OCI-LY7 (cell line): ENCODE measurements around the gene SLC66A1. TPM values are rescaled to one million over a fixed set of nuclear protein-coding genes. Genes with fewer than 3 reads are reported as not detected.

Experiments used
- BruUV-seq: library from RNA; stranded (reverse); fragments of 400-500 nt; replicated peaks from 2 replicates; lab custom pipeline; 2021; lab: Mats Ljungman, UMichigan
- CTCF ChIA-PET: fragments of 300-600 bp; sonication (Branson Sonifier 250); formaldehyde crosslinking; loops from one replicate; lab custom pipeline; 2022; ENCODE audit warnings: antibody characterized with exemption; ENCODE audit not compliant: unreplicated experiment; lab: Charles Lee
- POLR2A ChIA-PET: fragments of 300-600 bp; sonication (Branson Sonifier 250); formaldehyde crosslinking; loops from one replicate; lab custom pipeline; 2022; ENCODE audit warnings: antibody characterized with exemption; lab: Charles Lee
- DNase-seq: peaks from one replicate; pipeline ENCODE4 v3.0.0-alpha.2; 2015; ENCODE audit warnings: low spot score
- H2AFZ ChIP-seq: fragments of 200-600 bp; sonication (generic), shearing (Covaris generic); 2 replicates; pipeline ENCODE4 v1.6.1; 2014; ENCODE audit warnings: mild to moderate bottlenecking, antibody characterized with exemption, low read length, moderate library complexity
- H3K27ac ChIP-seq: fragments of 200-600 bp; sonication (generic); 2 replicates; pipeline ENCODE4 v1.5.1; 2014; ENCODE audit warnings: mixed run types, low read depth, mild to moderate bottlenecking, moderate library complexity, low read length, inconsistent platforms; ENCODE audit not compliant: poor library complexity, severe bottlenecking
- H3K36me3 ChIP-seq: fragments of 200-600 bp; sonication (generic); 2 replicates; pipeline ENCODE4 v1.6.1; 2014; ENCODE audit warnings: mild to moderate bottlenecking, antibody characterized with exemption, low read length, moderate library complexity, mixed read lengths; ENCODE audit not compliant: insufficient read depth
- H3K4me1 ChIP-seq: fragments of 200-600 bp; sonication (generic); 2 replicates; pipeline ENCODE4 v1.5.1; 2014; ENCODE audit warnings: mild to moderate bottlenecking, low read length; ENCODE audit not compliant: insufficient read depth, poor library complexity, severe bottlenecking
- H3K4me2 ChIP-seq: fragments of 200-600 bp; sonication (generic); 2 replicates; pipeline ENCODE4 v1.6.1; 2014; ENCODE audit warnings: mild to moderate bottlenecking, low read length
- H3K4me3 ChIP-seq: fragments of 200-600 bp; sonication (generic); 2 replicates; pipeline ENCODE4 v1.5.1; 2014; ENCODE audit warnings: mild to moderate bottlenecking, low read depth, low read length; ENCODE audit not compliant: poor library complexity, severe bottlenecking
- H3K79me2 ChIP-seq: fragments of 200-600 bp; sonication (generic); 2 replicates; pipeline ENCODE4 v1.6.1; 2016; ENCODE audit warnings: low read depth, mild to moderate bottlenecking, low read length, moderate library complexity, mixed read lengths; ENCODE audit not compliant: insufficient read depth
- H3K9me2 ChIP-seq: fragments of 200-600 bp; sonication (generic); 2 replicates; pipeline ENCODE4 v1.6.1; 2016; ENCODE audit warnings: mild to moderate bottlenecking, low read length, mixed read lengths; ENCODE audit not compliant: insufficient read depth
- H3K9me3 ChIP-seq: fragments of 200-600 bp; sonication (generic); 2 replicates; pipeline ENCODE4 v1.6.1; 2014; ENCODE audit warnings: mild to moderate bottlenecking, mixed run types, low read length, mixed read lengths
- H4K20me1 ChIP-seq: fragments of 200-600 bp; sonication (generic); 2 replicates; pipeline ENCODE4 v1.6.1; 2014; ENCODE audit warnings: mild to moderate bottlenecking, antibody characterized with exemption, low read length, moderate library complexity, mixed read lengths; ENCODE audit not compliant: insufficient read depth
- EZH2phosphoT487 ChIP-seq: fragments of 200-600 bp; sonication (generic); IDR thresholded peaks from 2 replicates; pipeline ENCODE4 v1.6.1; 2018; ENCODE audit warnings: low read depth, borderline replicate concordance, mild to moderate bottlenecking, mixed run types, antibody characterized with exemption, low read length, moderate library complexity, mixed read lengths
- intact Hi-C: fragments of 100-400 bp; cut with micrococcal nuclease; formaldehyde crosslinking; loops from one replicate; pipeline ENCODE4 v1.10.0; 2022; ENCODE audit not compliant: unreplicated experiment
- total RNA-seq, 2 experiments: library from RNA; depleted of rRNA in 1 of 2; stranded (reverse); fragments of >200 nt in 1 of 2; shearing (Covaris generic) in 1 of 2; gene quantifications; 2 replicates each; pipeline ENCODE4 v1.2.3, GENCODE V29; 2014 to 2022
- TF ChIP-seq, protein P1 (sequence below): fragments of 200-600 bp; sonication (generic); conservative IDR thresholded peaks from 2 replicates; pipeline ENCODE4 v1.5.1; 2014; ENCODE audit warnings: mild to moderate bottlenecking, antibody characterized with exemption, low read length, moderate library complexity, mixed read lengths

The SLC66A1 gene
- total RNA-seq, 2 experiments from 2014 or later = 14.9 to 21.0 TPM

DNA sequence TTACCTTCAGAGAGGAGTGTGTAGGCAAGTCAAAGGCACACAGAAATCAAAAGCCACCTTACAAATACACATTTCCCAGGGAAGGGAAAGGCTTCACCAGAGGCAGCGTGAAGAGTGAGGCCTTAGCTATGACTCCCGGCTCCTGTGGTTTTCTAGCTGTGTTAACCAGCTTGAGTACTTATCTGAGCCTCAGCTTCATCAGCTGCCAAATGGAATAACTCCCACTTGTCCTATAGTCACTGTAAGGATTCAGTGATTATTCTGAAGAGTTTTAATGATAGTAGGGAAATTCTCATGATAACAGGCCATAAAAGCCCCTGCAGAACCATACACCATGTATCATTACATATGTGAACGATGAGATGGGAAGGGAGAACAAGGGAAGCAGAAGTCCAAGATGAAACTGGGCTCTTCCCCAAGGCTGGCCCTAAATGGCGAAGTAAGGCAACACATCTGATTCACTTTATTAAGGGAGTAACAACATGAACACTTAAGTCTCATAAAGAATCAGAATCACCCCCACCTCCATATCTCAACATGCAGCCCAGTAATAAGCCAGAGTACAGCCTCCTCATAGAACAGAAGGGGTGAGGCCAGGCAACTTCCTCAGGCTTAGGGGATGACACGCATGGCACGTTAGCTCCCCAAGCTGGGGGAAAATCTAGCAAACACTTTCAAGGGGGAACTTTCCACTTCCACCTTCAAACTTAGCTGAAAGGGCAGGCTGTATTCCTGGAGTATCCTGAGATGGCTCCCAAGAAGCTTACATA is 63.7 kb downstream of the SLC66A1 start:
- H3K27ac ChIP-seq = no peak overlapping the region
- no peaks in the 10 kb centered on the region for H3K9me3 ChIP-seq
- H3K4me1 ChIP-seq = no peaks in the 10 kb centered on the region
- ChIA-PET POLR2A (interaction anchor here (0.9 kb wide), 1 partner anchor 12 kb away, joined by 3 read pairs; no protein-coding TSS in a partner anchor), CTCF (interaction anchor here (0.6 kb wide), 1 partner anchor 542 kb away, joined by 3 read pairs; no protein-coding TSS in a partner anchor)
- no peaks in the 10 kb centered on the region for H3K79me2 ChIP-seq
- H4K20me1 ChIP-seq = no peaks in the 10 kb centered on the region
- intact Hi-C loops = no loop called here
- no peak for TF ChIP-seq EZH2phosphoT487
- TF ChIP-seq, protein P1, sequence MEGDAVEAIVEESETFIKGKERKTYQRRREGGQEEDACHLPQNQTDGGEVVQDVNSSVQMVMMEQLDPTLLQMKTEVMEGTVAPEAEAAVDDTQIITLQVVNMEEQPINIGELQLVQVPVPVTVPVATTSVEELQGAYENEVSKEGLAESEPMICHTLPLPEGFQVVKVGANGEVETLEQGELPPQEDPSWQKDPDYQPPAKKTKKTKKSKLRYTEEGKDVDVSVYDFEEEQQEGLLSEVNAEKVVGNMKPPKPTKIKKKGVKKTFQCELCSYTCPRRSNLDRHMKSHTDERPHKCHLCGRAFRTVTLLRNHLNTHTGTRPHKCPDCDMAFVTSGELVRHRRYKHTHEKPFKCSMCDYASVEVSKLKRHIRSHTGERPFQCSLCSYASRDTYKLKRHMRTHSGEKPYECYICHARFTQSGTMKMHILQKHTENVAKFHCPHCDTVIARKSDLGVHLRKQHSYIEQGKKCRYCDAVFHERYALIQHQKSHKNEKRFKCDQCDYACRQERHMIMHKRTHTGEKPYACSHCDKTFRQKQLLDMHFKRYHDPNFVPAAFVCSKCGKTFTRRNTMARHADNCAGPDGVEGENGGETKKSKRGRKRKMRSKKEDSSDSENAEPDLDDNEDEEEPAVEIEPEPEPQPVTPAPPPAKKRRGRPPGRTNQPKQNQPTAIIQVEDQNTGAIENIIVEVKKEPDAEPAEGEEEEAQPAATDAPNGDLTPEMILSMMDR = no peak
- H3K9me2 ChIP-seq = no peaks in the 10 kb centered on the region
- peaks cover 51% of the 10 kb centered on the region for H3K36me3 ChIP-seq
- H3K4me3 ChIP-seq = no peak overlapping the region
- H3K4me2 ChIP-seq = no peak overlapping the region
- no peak overlapping the region for H2AFZ ChIP-seq
- BruUV-seq = no TSS peak
- no peak for DNase-seq

DNA sequence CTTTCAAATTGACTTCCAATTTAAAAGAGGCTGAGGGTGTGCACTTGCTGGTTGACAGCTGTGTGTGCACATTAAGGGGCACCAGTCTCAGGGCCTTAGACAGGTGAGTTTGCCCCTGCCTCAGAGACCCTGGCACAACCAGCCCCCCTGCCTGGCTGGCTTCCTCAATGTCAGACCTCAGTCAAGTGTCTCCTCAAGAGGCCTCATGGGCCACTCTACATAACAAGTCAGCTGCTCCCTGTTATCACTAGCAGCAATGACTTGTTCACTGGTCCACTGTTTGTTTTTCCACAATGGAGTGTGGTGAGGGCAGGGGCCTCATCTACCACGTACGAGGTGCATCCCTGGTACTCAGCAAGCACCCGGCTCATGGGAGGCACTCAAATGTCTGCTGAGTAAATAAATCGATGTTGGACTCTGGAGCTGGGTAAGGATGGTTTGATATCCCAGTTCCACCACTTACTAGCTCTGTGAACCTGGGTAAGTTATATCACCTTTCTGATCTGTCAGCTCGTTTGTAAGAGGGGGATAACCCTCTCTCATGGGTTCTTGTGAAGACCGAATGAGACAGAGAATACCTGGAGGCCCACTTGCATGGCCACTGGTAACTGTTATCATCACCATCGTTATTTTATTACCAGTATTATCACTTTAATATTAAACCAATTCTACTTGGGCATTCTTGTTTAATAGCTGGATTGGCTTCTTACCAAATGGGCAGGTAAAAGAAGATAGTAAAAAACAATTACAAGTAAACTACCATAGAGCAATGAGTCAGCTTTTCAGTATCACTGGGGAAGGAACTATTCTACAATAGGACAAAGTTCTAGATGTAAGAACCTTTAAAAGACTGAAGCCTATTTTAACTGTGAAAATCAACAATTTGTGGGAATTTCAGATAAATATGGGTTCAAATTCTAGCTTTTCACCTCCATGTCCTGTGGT is 64.6 kb downstream of the SLC66A1 start:
- no peak overlapping the region for H2AFZ ChIP-seq
- intact Hi-C loops = no loop called here
- CTCF ChIA-PET = interaction anchor here (0.6 kb wide), 1 partner anchor 541 kb away, joined by 3 read pairs; no protein-coding TSS in a partner anchor
- H3K79me2 ChIP-seq = no peaks in the 10 kb centered on the region
- no peaks in the 10 kb centered on the region for H3K9me2 ChIP-seq
- no peaks in the 10 kb centered on the region for H3K9me3 ChIP-seq
- no peak for DNase-seq
- no peak overlapping the region for H3K4me2 ChIP-seq
- POLR2A ChIA-PET = interaction anchor here (0.9 kb wide), 1 partner anchor 13 kb away, joined by 3 read pairs; no protein-coding TSS in a partner anchor
- H3K36me3 ChIP-seq = peaks cover 54% of the 10 kb centered on the region
- H3K27ac ChIP-seq = no peak overlapping the region
- H3K4me3 ChIP-seq = no peak overlapping the region
- BruUV-seq = TSS peak; percentile 34
- H3K4me1 ChIP-seq = no peaks in the 10 kb centered on the region
- no peaks in the 10 kb centered on the region for H4K20me1 ChIP-seq
- TF ChIP-seq, protein P1 = no peak
- TF ChIP-seq EZH2phosphoT487 = no peak
